Measurements from ENCODE around the gene RNF5. TPM values are rescaled to one million over a fixed set of nuclear protein-coding genes. Genes with fewer than 3 reads are reported as not detected.

Gene RNF5
- total and polyA plus RNA-seq, 9 of the 15 experiments (the other 6 are each of a cell fraction or from before 2014, with no cell fraction given) = 62.2 to 245 (median 129) TPM

DNA sequence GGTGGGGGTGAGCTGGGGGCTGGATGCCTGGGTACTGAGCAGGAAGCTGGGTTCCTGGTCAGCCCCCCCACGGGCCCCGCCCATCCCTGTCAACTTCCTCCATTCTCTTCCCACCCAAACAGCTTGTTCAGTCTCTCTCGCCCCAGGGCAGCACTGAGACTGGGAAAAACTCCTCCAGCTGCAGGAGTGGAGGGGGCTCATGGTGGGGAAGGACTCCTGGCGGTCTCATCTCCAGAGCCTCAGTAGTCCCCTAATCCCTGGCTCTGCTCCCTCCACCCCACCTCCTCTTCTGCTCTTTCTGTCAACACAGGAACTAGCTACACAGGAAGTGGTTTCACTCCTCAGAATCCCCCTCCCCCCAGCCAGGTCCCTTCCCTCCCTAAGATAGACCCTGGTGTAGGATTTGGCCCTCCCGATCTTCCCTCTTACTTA lies 14.4 kb downstream of the RNF5 start, which contains the start of gene GPSM3 (continued):
- TF ChIP-seq, protein P1, sequence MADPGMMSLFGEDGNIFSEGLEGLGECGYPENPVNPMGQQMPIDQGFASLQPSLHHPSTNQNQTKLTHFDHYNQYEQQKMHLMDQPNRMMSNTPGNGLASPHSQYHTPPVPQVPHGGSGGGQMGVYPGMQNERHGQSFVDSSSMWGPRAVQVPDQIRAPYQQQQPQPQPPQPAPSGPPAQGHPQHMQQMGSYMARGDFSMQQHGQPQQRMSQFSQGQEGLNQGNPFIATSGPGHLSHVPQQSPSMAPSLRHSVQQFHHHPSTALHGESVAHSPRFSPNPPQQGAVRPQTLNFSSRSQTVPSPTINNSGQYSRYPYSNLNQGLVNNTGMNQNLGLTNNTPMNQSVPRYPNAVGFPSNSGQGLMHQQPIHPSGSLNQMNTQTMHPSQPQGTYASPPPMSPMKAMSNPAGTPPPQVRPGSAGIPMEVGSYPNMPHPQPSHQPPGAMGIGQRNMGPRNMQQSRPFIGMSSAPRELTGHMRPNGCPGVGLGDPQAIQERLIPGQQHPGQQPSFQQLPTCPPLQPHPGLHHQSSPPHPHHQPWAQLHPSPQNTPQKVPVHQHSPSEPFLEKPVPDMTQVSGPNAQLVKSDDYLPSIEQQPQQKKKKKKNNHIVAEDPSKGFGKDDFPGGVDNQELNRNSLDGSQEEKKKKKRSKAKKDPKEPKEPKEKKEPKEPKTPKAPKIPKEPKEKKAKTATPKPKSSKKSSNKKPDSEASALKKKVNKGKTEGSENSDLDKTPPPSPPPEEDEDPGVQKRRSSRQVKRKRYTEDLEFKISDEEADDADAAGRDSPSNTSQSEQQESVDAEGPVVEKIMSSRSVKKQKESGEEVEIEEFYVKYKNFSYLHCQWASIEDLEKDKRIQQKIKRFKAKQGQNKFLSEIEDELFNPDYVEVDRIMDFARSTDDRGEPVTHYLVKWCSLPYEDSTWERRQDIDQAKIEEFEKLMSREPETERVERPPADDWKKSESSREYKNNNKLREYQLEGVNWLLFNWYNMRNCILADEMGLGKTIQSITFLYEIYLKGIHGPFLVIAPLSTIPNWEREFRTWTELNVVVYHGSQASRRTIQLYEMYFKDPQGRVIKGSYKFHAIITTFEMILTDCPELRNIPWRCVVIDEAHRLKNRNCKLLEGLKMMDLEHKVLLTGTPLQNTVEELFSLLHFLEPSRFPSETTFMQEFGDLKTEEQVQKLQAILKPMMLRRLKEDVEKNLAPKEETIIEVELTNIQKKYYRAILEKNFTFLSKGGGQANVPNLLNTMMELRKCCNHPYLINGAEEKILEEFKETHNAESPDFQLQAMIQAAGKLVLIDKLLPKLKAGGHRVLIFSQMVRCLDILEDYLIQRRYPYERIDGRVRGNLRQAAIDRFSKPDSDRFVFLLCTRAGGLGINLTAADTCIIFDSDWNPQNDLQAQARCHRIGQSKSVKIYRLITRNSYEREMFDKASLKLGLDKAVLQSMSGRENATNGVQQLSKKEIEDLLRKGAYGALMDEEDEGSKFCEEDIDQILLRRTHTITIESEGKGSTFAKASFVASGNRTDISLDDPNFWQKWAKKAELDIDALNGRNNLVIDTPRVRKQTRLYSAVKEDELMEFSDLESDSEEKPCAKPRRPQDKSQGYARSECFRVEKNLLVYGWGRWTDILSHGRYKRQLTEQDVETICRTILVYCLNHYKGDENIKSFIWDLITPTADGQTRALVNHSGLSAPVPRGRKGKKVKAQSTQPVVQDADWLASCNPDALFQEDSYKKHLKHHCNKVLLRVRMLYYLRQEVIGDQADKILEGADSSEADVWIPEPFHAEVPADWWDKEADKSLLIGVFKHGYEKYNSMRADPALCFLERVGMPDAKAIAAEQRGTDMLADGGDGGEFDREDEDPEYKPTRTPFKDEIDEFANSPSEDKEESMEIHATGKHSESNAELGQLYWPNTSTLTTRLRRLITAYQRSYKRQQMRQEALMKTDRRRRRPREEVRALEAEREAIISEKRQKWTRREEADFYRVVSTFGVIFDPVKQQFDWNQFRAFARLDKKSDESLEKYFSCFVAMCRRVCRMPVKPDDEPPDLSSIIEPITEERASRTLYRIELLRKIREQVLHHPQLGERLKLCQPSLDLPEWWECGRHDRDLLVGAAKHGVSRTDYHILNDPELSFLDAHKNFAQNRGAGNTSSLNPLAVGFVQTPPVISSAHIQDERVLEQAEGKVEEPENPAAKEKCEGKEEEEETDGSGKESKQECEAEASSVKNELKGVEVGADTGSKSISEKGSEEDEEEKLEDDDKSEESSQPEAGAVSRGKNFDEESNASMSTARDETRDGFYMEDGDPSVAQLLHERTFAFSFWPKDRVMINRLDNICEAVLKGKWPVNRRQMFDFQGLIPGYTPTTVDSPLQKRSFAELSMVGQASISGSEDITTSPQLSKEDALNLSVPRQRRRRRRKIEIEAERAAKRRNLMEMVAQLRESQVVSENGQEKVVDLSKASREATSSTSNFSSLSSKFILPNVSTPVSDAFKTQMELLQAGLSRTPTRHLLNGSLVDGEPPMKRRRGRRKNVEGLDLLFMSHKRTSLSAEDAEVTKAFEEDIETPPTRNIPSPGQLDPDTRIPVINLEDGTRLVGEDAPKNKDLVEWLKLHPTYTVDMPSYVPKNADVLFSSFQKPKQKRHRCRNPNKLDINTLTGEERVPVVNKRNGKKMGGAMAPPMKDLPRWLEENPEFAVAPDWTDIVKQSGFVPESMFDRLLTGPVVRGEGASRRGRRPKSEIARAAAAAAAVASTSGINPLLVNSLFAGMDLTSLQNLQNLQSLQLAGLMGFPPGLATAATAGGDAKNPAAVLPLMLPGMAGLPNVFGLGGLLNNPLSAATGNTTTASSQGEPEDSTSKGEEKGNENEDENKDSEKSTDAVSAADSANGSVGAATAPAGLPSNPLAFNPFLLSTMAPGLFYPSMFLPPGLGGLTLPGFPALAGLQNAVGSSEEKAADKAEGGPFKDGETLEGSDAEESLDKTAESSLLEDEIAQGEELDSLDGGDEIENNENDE (IDR thresholded peaks at IDR 0.05; ENCODE audit: low read depth, low read length) = no peak
- peak; percentile 68; the same call in 1 of the 2 replicates for TF ChIP-seq DPF2 (IDR thresholded peaks at IDR 0.05)
- peak; percentile 57 for TF ChIP-seq ZNF583 (CRISPR knock-in tag; IDR thresholded peaks at IDR 0.05)
- no peak for TF ChIP-seq RBM22 (IDR thresholded peaks at IDR 0.05; ENCODE audit: low read depth, low read length, poor library complexity, severe bottlenecking)
- no peak for TF ChIP-seq POLR2H (tag; IDR thresholded peaks at IDR 0.05; ENCODE audit: low read depth)
- no peak for TF ChIP-seq POLR2AphosphoS2 (IDR thresholded peaks at IDR 0.05; ENCODE audit: low read length)
- TF ChIP-seq HMBOX1 (IDR thresholded peaks at IDR 0.05) = no peak
- TF ChIP-seq ZC3H4 (CRISPR knock-in tag; IDR thresholded peaks at IDR 0.05; ENCODE audit: borderline replicate concordance) = no peak
- TF ChIP-seq ZNF3 (CRISPR knock-in tag; IDR thresholded peaks at IDR 0.05) = no peak
- no peak for TF ChIP-seq NR2F6 (CRISPR knock-in tag; IDR thresholded peaks at IDR 0.05)
- no peak for TF ChIP-seq HDAC8 (tag; IDR thresholded peaks at IDR 0.05)
- no peak for TF ChIP-seq MYC (IDR thresholded peaks at IDR 0.05; ENCODE audit: low read depth, low read length)
- no peak for TF ChIP-seq MYC (CRISPR knock-in tag; IDR thresholded peaks at IDR 0.05; ENCODE audit: borderline replicate concordance, low read depth)
- peak; percentile 87 for TF ChIP-seq GABPB1 (CRISPR knock-in tag; IDR thresholded peaks at IDR 0.05)
- no peak for TF ChIP-seq ZSCAN29 (IDR thresholded peaks at IDR 0.05)
- peak; percentile 31; the same call in 1 of the 2 replicates for TF ChIP-seq ZNF165 (CRISPR knock-in tag; IDR thresholded peaks at IDR 0.05; ENCODE audit: borderline replicate concordance)
- TF ChIP-seq MEIS2 (IDR thresholded peaks at IDR 0.05; ENCODE audit: partially characterized antibody) = peak; percentile 72
- no peak for TF ChIP-seq FOXM1 (IDR thresholded peaks at IDR 0.05; ENCODE audit: low read depth)
- TF ChIP-seq FOXM1 (CRISPR knock-in tag; IDR thresholded peaks at IDR 0.05; ENCODE audit: low read depth) = no peak
- no peak for TF ChIP-seq DACH1 (IDR thresholded peaks at IDR 0.05; ENCODE audit: partially characterized antibody)

Measured in K562 (cell line).